GM12878 (cell line): ENCODE data around the gene AHNAK. TPM values are rescaled to one million over a fixed set of nuclear protein-coding genes. Genes with fewer than 3 reads are reported as not detected.

Experiments used
- ATAC-seq: fragments of 200-7000 bp; cut with Tn5 transposase; 3 replicates; pipeline ENCODE4 v1.9.1; 2020; ENCODE audit warnings: mild to moderate bottlenecking, moderate library complexity
- BruUV-seq: library from RNA; stranded (reverse); fragments of 400-500 nt; replicated peaks from 2 replicates; lab custom pipeline; 2021; lab: Mats Ljungman, UMichigan
- CTCF ChIA-PET: fragments of 300-600 bp; sonication (Branson Sonifier 250); formaldehyde crosslinking; extraction: SDS; loops from one replicate; lab custom pipeline; 2021; ENCODE audit warnings: inconsistent platforms; lab: Yijun Ruan, JAX
- POLR2A ChIA-PET: fragments of 350-600 bp; formaldehyde crosslinking; extraction: SDS; loops from one replicate; lab custom pipeline; 2021; ENCODE audit warnings: inconsistent platforms; lab: Charles Lee
- RAD21 ChIA-PET: fragments of 300-600 bp; sonication (Branson Sonifier 250); formaldehyde crosslinking; loops from one replicate; lab custom pipeline; 2023; ENCODE audit warnings: antibody characterized with exemption; ENCODE audit not compliant: unreplicated experiment; lab: Charles Lee
- SMC1A ChIA-PET: fragments of 300-600 bp; sonication (Branson Sonifier 250); formaldehyde crosslinking; loops from one replicate; lab custom pipeline; 2023; ENCODE audit not compliant: unreplicated experiment, uncharacterized antibody; lab: Charles Lee
- DNase-seq: peaks from one replicate; pipeline ENCODE4 v3.0.0-alpha.2; 2011; ENCODE audit warnings: low read depth, low spot score
- FAIRE-seq: peaks from 3 replicates; lab custom pipeline; 2011; peaks lifted over from hg19 to GRCh38; lab: Jason Lieb, UNC
- H2AFZ ChIP-seq: 2 replicates; pipeline ENCODE4 v1.6.0; 2011; ENCODE audit warnings: low read depth, low read length, control low read depth; ENCODE audit not compliant: control insufficient read depth
- H3K27ac ChIP-seq: 2 replicates; pipeline ENCODE4 v1.5.1; 2011; ENCODE audit warnings: control low read depth; ENCODE audit not compliant: control insufficient read depth, insufficient read depth
- H3K27me3 ChIP-seq, 2 experiments: replicated peaks in 1 of 2; 2 replicates each; pipeline versions ENCODE4 v1.6.0 to v1.6.1; 2011; ENCODE audit warnings: low read length in 1 of 2; ENCODE audit not compliant: control insufficient read depth in 2 of 2, insufficient read depth in 2 of 2
- H3K36me3 ChIP-seq, 2 experiments: 2 replicates each; pipeline ENCODE4 v1.5.1; 2011; ENCODE audit warnings: low read length in 1 of 2; ENCODE audit not compliant: control insufficient read depth in 2 of 2, insufficient read depth in 2 of 2
- H3K4me1 ChIP-seq: 2 replicates; pipeline ENCODE4 v1.6.1; 2011; ENCODE audit warnings: mild to moderate bottlenecking, low read length, moderate library complexity, mixed read lengths; ENCODE audit not compliant: control insufficient read depth, insufficient read depth
- H3K4me2 ChIP-seq: 2 replicates; pipeline ENCODE4 v1.6.0; 2011; ENCODE audit warnings: control low read depth; ENCODE audit not compliant: control insufficient read depth, insufficient read depth
- H3K4me3 ChIP-seq: fragments of 200-600 bp; sonication (generic); 2 replicates; pipeline ENCODE4 v1.5.1; 2016
- H3K79me2 ChIP-seq: 2 replicates; pipeline ENCODE4 v1.6.0; 2011; ENCODE audit warnings: low read length; ENCODE audit not compliant: control insufficient read depth, insufficient read depth
- H3K9ac ChIP-seq: 2 replicates; pipeline ENCODE4 v1.8.0; 2011; ENCODE audit warnings: low read length, control low read depth, mixed read lengths; ENCODE audit not compliant: control insufficient read depth, insufficient read depth
- H3K9me3 ChIP-seq: replicated peaks from 3 replicates; pipeline ENCODE4 v1.5.1; 2011; ENCODE audit warnings: mild to moderate bottlenecking, low read length; ENCODE audit not compliant: control insufficient read depth, insufficient read depth
- H4K20me1 ChIP-seq: 2 replicates; pipeline ENCODE4 v1.6.0; 2011; ENCODE audit not compliant: control insufficient read depth, insufficient read depth
- CHD2 ChIP-seq: IDR thresholded peaks from 2 replicates; pipeline ENCODE4 v1.6.1; 2011; ENCODE audit warnings: low read depth, low read length, improper control_type of control experiment, borderline replicate concordance
- EZH2 ChIP-seq: IDR thresholded peaks from 2 replicates; pipeline ENCODE4 v1.6.1; 2012; ENCODE audit warnings: low read depth, mild to moderate bottlenecking, control low read depth, inconsistent platforms, low read length, borderline replicate concordance; ENCODE audit not compliant: control insufficient read depth
- IRF4 ChIP-seq: IDR thresholded peaks from 2 replicates; pipeline ENCODE4 v1.6.1; 2011; ENCODE audit warnings: low read depth, low read length
- MTA2 ChIP-seq: fragments of 450-650 bp; IDR thresholded peaks from 2 replicates; pipeline ENCODE4 v1.6.1; 2016; ENCODE audit warnings: low read depth, mild to moderate bottlenecking, moderate library complexity
- NFXL1 ChIP-seq: fragments of 450-650 bp; IDR thresholded peaks from 2 replicates; pipeline ENCODE4 v1.6.1; 2017; ENCODE audit warnings: antibody characterized with exemption, mild to moderate bottlenecking, borderline replicate concordance
- NFYB ChIP-seq: IDR thresholded peaks from 2 replicates; pipeline ENCODE4 v1.6.1; 2011; ENCODE audit warnings: low read depth, mild to moderate bottlenecking, low read length, improper control_type of control experiment, moderate library complexity; ENCODE audit not compliant: insufficient read depth
- SMC3 ChIP-seq: IDR thresholded peaks from 2 replicates; pipeline ENCODE4 v1.6.1; 2011; ENCODE audit warnings: low read length, improper control_type of control experiment, borderline replicate concordance
- SPI1 ChIP-seq: IDR thresholded peaks from 2 replicates; pipeline ENCODE4 v1.6.1; 2011; ENCODE audit warnings: low read depth, mild to moderate bottlenecking, low read length, moderate library complexity, borderline replicate concordance; ENCODE audit not compliant: insufficient read depth
- YBX1 ChIP-seq: fragments of 450-650 bp; IDR thresholded peaks from 2 replicates; pipeline ENCODE4 v1.6.1; 2016; ENCODE audit warnings: antibody characterized with exemption
- ZNF622 ChIP-seq: fragments of 450-650 bp; IDR thresholded peaks from 2 replicates; pipeline ENCODE4 v1.6.1; 2017; ENCODE audit warnings: mild to moderate bottlenecking, inconsistent platforms
- WGBS: methylation state at CpG from one replicate; pipeline ENCODE4 v1.1.6; 2016; ENCODE audit warnings: low lambda C conversion rate; ENCODE audit not compliant: insufficient replicate concordance, insufficient coverage; ENCODE audit errors: missing lambda C conversion rate; 5-methylcytosine and 5-hydroxymethylcytosine counted together
- in situ Hi-C: fragments of 300-500 bp; cut with MboI; formaldehyde crosslinking; loops from 9 replicates; pipeline ENCODE4 v1.14.3; 2018; ENCODE audit warnings: mixed read lengths
- intact Hi-C: fragments of 100-400 bp; cut with micrococcal nuclease; formaldehyde crosslinking; loops from one replicate; pipeline ENCODE4 v1.14.2; 2022; ENCODE audit not compliant: unreplicated experiment
- polyA plus RNA-seq, 11 experiments: library from polyadenylated mRNA; depleted of rRNA in 4 of 11; unstranded in 6 of 11; stranded (reverse) in 5 of 11; fragments of >200 nt; fragmentation: Nextera tagmentation in 4 of 11; fragmentation: Illumina TruSeq in 1 of 11; extraction: Ambion mirVana in 4 of 11; extraction: Trizol in 1 of 11; gene quantifications; 1 replicate in 1 of 11; 2 replicates in 10 of 11; pipeline versions ENCODE4 v1.2.1 to v1.2.3, GENCODE V29; 2011 to 2016; ENCODE audit warnings: inconsistent platforms in 2 of 11, missing spikeins in 2 of 11, low read depth in 1 of 11
- total RNA-seq, 4 experiments: library from RNA; depleted of rRNA in 3 of 4; stranded (reverse); fragments of >200 nt in 3 of 4; fragmentation: Illumina TruSeq in 1 of 4; extraction: Trizol in 1 of 4; gene quantifications; 2 replicates each; pipeline versions ENCODE4 v1.2.1 to v1.2.3, GENCODE V29; 2013 to 2021
- TF ChIP-seq, protein P1 (sequence below): fragments of 450-650 bp; IDR thresholded peaks from 2 replicates; pipeline ENCODE4 v1.6.1; 2017; ENCODE audit warnings: mild to moderate bottlenecking, low read depth, inconsistent platforms; ENCODE audit not compliant: poor library complexity, severe bottlenecking
- TF ChIP-seq, protein P2 (sequence below): fragments of 450-650 bp; IDR thresholded peaks from 2 replicates; pipeline ENCODE4 v1.6.1; 2016; ENCODE audit warnings: mild to moderate bottlenecking
- TF ChIP-seq, protein P3 (sequence below): fragments of 450-650 bp; IDR thresholded peaks from 2 replicates; pipeline ENCODE4 v1.6.1; 2017; ENCODE audit warnings: borderline replicate concordance
- TF ChIP-seq, protein P4 (sequence below): IDR thresholded peaks from 2 replicates; pipeline ENCODE4 v1.6.1; 2011; ENCODE audit warnings: low read depth, mild to moderate bottlenecking, low read length, moderate library complexity, borderline replicate concordance; ENCODE audit errors: extremely low read depth
- TF ChIP-seq, protein P5 (sequence below): IDR thresholded peaks from 2 replicates; pipeline ENCODE4 v1.6.1; 2011; ENCODE audit warnings: mild to moderate bottlenecking, low read depth, low read length, moderate library complexity; ENCODE audit not compliant: insufficient replicate concordance

The AHNAK gene
- total and polyA plus RNA-seq, 10 of the 15 experiments (the other 5 are each of a cell fraction or from before 2014, with no cell fraction given) = 0.76 to 90.3 (median 19.4) TPM

DNA sequence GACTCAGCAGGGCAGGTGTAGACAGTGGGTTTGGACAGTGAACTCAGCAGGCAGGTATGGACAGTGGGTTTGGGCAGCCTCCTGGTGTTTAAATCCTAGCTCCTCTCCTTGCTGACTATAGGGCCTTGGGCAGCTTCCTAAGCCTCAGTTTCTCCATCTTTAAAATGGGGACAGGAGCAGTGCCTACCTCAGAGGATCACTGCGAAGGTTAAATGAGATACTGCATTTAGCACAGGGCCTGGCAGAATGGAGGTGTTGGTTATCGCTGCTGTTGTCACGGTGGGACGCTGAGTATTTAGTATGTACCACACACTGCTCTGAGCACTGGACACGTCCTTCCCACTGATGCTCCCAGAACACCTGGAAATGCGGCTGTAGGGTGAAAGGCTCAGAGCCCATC, 142.2 kb downstream of the AHNAK start:
- Histone ChIP-seq H4K20me1 (no peaks in the 10 kb centered on the region), H3K9me3 (no peaks in the 10 kb centered on the region), H3K27ac (no peak overlapping the region)
- WGBS = 66% methylated on average over 6 of the region's 6 CpGs
- DNase-seq (no peak), FAIRE-seq (no peak)
- TF ChIP-seq EZH2 = no peak
- TF ChIP-seq, protein P1, sequence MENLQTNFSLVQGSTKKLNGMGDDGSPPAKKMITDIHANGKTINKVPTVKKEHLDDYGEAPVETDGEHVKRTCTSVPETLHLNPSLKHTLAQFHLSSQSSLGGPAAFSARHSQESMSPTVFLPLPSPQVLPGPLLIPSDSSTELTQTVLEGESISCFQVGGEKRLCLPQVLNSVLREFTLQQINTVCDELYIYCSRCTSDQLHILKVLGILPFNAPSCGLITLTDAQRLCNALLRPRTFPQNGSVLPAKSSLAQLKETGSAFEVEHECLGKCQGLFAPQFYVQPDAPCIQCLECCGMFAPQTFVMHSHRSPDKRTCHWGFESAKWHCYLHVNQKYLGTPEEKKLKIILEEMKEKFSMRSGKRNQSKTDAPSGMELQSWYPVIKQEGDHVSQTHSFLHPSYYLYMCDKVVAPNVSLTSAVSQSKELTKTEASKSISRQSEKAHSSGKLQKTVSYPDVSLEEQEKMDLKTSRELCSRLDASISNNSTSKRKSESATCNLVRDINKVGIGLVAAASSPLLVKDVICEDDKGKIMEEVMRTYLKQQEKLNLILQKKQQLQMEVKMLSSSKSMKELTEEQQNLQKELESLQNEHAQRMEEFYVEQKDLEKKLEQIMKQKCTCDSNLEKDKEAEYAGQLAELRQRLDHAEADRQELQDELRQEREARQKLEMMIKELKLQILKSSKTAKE = no peak
- TF ChIP-seq IRF4 = no peak
- TF ChIP-seq YBX1 = no peak
- TF ChIP-seq CHD2 = no peak
- no peak for TF ChIP-seq SPI1
- TF ChIP-seq NFYB = no peak
- no peak for TF ChIP-seq ZNF622
- TF ChIP-seq, protein P2, sequence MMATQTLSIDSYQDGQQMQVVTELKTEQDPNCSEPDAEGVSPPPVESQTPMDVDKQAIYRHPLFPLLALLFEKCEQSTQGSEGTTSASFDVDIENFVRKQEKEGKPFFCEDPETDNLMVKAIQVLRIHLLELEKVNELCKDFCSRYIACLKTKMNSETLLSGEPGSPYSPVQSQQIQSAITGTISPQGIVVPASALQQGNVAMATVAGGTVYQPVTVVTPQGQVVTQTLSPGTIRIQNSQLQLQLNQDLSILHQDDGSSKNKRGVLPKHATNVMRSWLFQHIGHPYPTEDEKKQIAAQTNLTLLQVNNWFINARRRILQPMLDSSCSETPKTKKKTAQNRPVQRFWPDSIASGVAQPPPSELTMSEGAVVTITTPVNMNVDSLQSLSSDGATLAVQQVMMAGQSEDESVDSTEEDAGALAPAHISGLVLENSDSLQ = no peak
- TF ChIP-seq, protein P3, sequence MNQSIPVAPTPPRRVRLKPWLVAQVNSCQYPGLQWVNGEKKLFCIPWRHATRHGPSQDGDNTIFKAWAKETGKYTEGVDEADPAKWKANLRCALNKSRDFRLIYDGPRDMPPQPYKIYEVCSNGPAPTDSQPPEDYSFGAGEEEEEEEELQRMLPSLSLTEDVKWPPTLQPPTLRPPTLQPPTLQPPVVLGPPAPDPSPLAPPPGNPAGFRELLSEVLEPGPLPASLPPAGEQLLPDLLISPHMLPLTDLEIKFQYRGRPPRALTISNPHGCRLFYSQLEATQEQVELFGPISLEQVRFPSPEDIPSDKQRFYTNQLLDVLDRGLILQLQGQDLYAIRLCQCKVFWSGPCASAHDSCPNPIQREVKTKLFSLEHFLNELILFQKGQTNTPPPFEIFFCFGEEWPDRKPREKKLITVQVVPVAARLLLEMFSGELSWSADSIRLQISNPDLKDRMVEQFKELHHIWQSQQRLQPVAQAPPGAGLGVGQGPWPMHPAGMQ = no peak
- TF ChIP-seq MTA2 = no peak
- no peak for TF ChIP-seq SMC3
- TF ChIP-seq, protein P4, sequence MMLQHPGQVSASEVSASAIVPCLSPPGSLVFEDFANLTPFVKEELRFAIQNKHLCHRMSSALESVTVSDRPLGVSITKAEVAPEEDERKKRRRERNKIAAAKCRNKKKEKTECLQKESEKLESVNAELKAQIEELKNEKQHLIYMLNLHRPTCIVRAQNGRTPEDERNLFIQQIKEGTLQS = no peak
- no peak for TF ChIP-seq NFXL1
- TF ChIP-seq, protein P5, sequence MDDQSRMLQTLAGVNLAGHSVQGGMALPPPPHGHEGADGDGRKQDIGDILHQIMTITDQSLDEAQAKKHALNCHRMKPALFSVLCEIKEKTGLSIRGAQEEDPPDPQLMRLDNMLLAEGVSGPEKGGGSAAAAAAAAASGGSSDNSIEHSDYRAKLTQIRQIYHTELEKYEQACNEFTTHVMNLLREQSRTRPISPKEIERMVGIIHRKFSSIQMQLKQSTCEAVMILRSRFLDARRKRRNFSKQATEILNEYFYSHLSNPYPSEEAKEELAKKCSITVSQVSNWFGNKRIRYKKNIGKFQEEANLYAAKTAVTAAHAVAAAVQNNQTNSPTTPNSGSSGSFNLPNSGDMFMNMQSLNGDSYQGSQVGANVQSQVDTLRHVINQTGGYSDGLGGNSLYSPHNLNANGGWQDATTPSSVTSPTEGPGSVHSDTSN = no peak
- TF ChIP-seq, all 136 proteins: peak for 0
- ChIA-PET POLR2A (interaction anchor here (0.5 to 0.7 kb wide), 2 partner anchors 16 to 62 kb away, joined by 5 to 7 read pairs; no protein-coding TSS in a partner anchor), CTCF (interaction anchor here (2.4 kb wide), 1 partner anchor 10 kb away, joined by 10 read pairs; no protein-coding TSS in a partner anchor), RAD21 (interaction anchor here (1.2 kb wide), 1 partner anchor 10 kb away, joined by 4 read pairs; no protein-coding TSS in a partner anchor), SMC1A (interaction anchor here (1.1 to 1.8 kb wide), 2 partner anchors 9 to 12 kb away, joined by 3 to 4 read pairs; no protein-coding TSS in a partner anchor)
- H3K79me2 ChIP-seq = no peaks in the 10 kb centered on the region
- intact Hi-C loops = no loop called here
- H3K36me3 ChIP-seq = no peaks in the 10 kb centered on the region
- in situ Hi-C loops = no loop called here
- no peak overlapping the region for H3K9ac ChIP-seq
- BruUV-seq = no TSS peak
- no peak overlapping the region for H3K4me3 ChIP-seq
- ATAC-seq = no peak
- H3K4me1 ChIP-seq = no peaks in the 10 kb centered on the region
- H2AFZ ChIP-seq = no peak overlapping the region
- no peak overlapping the region for H3K4me2 ChIP-seq
- no peaks in the 10 kb centered on the region for H3K27me3 ChIP-seq
